ENCODE data around the gene FFAR4.

The FFAR4 gene

GRCh38 chr10:93554760-93555432 lies 11.6 kb upstream of the FFAR4 start:
- H3K4me3 ChIP-seq (replicated peaks in 1 of 2; ENCODE audit: low read depth in 2 of 2, low read length in 2 of 2) = no peak overlapping the region
- peak; percentile 79 to 80 for DNase-seq (ENCODE audit: low read depth in 2 of 2)
- TF ChIP-seq, protein P1, sequence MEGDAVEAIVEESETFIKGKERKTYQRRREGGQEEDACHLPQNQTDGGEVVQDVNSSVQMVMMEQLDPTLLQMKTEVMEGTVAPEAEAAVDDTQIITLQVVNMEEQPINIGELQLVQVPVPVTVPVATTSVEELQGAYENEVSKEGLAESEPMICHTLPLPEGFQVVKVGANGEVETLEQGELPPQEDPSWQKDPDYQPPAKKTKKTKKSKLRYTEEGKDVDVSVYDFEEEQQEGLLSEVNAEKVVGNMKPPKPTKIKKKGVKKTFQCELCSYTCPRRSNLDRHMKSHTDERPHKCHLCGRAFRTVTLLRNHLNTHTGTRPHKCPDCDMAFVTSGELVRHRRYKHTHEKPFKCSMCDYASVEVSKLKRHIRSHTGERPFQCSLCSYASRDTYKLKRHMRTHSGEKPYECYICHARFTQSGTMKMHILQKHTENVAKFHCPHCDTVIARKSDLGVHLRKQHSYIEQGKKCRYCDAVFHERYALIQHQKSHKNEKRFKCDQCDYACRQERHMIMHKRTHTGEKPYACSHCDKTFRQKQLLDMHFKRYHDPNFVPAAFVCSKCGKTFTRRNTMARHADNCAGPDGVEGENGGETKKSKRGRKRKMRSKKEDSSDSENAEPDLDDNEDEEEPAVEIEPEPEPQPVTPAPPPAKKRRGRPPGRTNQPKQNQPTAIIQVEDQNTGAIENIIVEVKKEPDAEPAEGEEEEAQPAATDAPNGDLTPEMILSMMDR (IDR thresholded peaks at IDR 0.05; ENCODE audit: low read depth, low read length) = peak; percentile 76

- DNase-seq (ENCODE audit: low read depth in 2 of 2) = no peak
- TF ChIP-seq, protein P1 (IDR thresholded peaks at IDR 0.05; ENCODE audit: low read depth, low read length) = no peak
- H3K4me3 ChIP-seq (replicated peaks in 1 of 2; ENCODE audit: low read depth in 2 of 2, low read length in 2 of 2) = no peak overlapping the region
These were observed 7.0 kb upstream of the FFAR4 start for GRCh38 chr10:93559490-93559889.

- TF ChIP-seq, protein P1 (IDR thresholded peaks at IDR 0.05; ENCODE audit: low read depth, low read length) = no peak
- DNase-seq (ENCODE audit: low read depth in 2 of 2) = no peak
- H3K4me3 ChIP-seq (replicated peaks in 1 of 2; ENCODE audit: low read depth in 2 of 2, low read length in 2 of 2) = no peak overlapping the region
These were observed 5.9 kb upstream of the FFAR4 start for GRCh38 chr10:93560541-93560940.

GRCh38 chr10:93565446-93565845 lies 1.0 kb upstream of the FFAR4 start:
- TF ChIP-seq, protein P1 (IDR thresholded peaks at IDR 0.05; ENCODE audit: low read depth, low read length) = no peak
- no peak overlapping the region for H3K4me3 ChIP-seq (replicated peaks in 1 of 2; ENCODE audit: low read depth in 2 of 2, low read length in 2 of 2)
- no peak for DNase-seq (ENCODE audit: low read depth in 2 of 2)

- no peak for DNase-seq (ENCODE audit: low read depth in 2 of 2)
- H3K4me3 ChIP-seq (replicated peaks in 1 of 2; ENCODE audit: low read depth in 2 of 2, low read length in 2 of 2) = no peak overlapping the region
- TF ChIP-seq, protein P1 (IDR thresholded peaks at IDR 0.05; ENCODE audit: low read depth, low read length) = no peak
These were observed 1.0 kb downstream of the FFAR4 start for GRCh38 chr10:93567277-93568104.

GRCh38 chr10:93568105-93568390 lies 1.6 kb downstream of the FFAR4 start:
- H3K4me3 ChIP-seq (replicated peaks in 1 of 2; ENCODE audit: low read depth in 2 of 2, low read length in 2 of 2) = no peak overlapping the region
- DNase-seq (ENCODE audit: low read depth in 2 of 2) = no peak
- TF ChIP-seq, protein P1 (IDR thresholded peaks at IDR 0.05; ENCODE audit: low read depth, low read length) = no peak
